HEK293 (cell line): ENCODE data around the gene SLC2A9.

Source experiments
- SP2 ChIP-seq: fragments of 450-650 bp; formaldehyde crosslinking; IDR thresholded peaks from 2 replicates; pipeline ENCODE4 v1.5.1; 2016; ENCODE audit warnings: missing biosample characterization, missing genetic modification characterization
- ZFP3 ChIP-seq: fragments of 450-650 bp; formaldehyde crosslinking; IDR thresholded peaks from 2 replicates; pipeline ENCODE4 v1.5.1; 2016; ENCODE audit warnings: low read depth, missing biosample characterization, missing genetic modification characterization
- TF ChIP-seq, protein P1 (sequence below): fragments of 450-650 bp; formaldehyde crosslinking; IDR thresholded peaks from 2 replicates; pipeline ENCODE4 v1.5.1; 2016; ENCODE audit warnings: missing biosample characterization, missing genetic modification characterization

DNA sequence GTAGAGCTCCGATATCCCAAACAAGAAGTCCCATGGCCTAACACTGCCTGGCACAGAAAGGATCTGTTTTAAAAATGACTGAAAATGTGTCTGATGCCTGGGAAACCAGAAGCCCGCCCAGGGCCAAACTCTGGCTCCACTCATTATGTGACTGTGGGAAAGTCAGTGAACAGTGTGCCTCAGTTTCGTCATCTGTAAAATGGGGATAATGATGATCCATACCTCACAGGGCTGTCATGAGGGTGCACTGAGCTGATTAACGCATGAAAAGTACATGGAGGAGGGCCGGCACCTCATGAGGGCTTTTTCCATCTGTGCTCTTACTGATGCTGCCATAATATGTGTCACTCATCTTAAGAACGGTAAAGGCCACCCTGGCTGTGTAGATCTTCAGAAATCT, 5.1 kb downstream of the SLC2A9 start:
- no peak for TF ChIP-seq SP2
- no peak for TF ChIP-seq ZFP3 (tag by site-specific recombination)
- TF ChIP-seq, protein P1, sequence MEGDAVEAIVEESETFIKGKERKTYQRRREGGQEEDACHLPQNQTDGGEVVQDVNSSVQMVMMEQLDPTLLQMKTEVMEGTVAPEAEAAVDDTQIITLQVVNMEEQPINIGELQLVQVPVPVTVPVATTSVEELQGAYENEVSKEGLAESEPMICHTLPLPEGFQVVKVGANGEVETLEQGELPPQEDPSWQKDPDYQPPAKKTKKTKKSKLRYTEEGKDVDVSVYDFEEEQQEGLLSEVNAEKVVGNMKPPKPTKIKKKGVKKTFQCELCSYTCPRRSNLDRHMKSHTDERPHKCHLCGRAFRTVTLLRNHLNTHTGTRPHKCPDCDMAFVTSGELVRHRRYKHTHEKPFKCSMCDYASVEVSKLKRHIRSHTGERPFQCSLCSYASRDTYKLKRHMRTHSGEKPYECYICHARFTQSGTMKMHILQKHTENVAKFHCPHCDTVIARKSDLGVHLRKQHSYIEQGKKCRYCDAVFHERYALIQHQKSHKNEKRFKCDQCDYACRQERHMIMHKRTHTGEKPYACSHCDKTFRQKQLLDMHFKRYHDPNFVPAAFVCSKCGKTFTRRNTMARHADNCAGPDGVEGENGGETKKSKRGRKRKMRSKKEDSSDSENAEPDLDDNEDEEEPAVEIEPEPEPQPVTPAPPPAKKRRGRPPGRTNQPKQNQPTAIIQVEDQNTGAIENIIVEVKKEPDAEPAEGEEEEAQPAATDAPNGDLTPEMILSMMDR (tag by site-specific recombination) = no peak
